Measurements from ENCODE around the gene HEPACAM. TPM values are rescaled to one million over a fixed set of nuclear protein-coding genes. Genes with fewer than 3 reads are reported as not detected.

HEPACAM gene
- total RNA-seq, 1 experiment from 2014 or later = not detected

Other genes with a start within 250 kb of the HEPACAM start
- gene NRGN, start 196.1 kb downstream of the HEPACAM start, total RNA-seq (2014; rRNA removed; shearing (Covaris generic)) = 0.87 TPM in 1 of 2 replicates, not detected in the other
- gene VSIG2, start 183.8 kb downstream of the HEPACAM start, total RNA-seq (2014; rRNA removed; shearing (Covaris generic)) = not detected in 2 replicates
- gene ESAM, start 173.8 kb downstream of the HEPACAM start, total RNA-seq (2014; rRNA removed; shearing (Covaris generic)) = not detected in 2 replicates
- 6.7 and 7.8 TPM in 2 replicates for gene MSANTD2, start 135.6 kb downstream of the HEPACAM start, total RNA-seq (2014; rRNA removed; shearing (Covaris generic))
- gene ROBO3, start 70.6 kb downstream of the HEPACAM start, total RNA-seq (2014; rRNA removed; shearing (Covaris generic)) = 3.0 and 3.2 TPM in 2 replicates
- not detected in 2 replicates for gene ROBO4, start 38.2 kb downstream of the HEPACAM start, total RNA-seq (2014; rRNA removed; shearing (Covaris generic))
- gene HEPN1, start 16.8 kb downstream of the HEPACAM start, total RNA-seq (2014; rRNA removed; shearing (Covaris generic)) = not detected in 2 replicates
- 1.2 and 1.7 TPM in 2 replicates for gene CCDC15, start 18.2 kb upstream of the HEPACAM start, total RNA-seq (2014; rRNA removed; shearing (Covaris generic))
- gene SLC37A2, start 127.3 kb upstream of the HEPACAM start, total RNA-seq (2014; rRNA removed; shearing (Covaris generic)) = 184 TPM in 2 replicates
- gene TMEM218, start 175.6 kb upstream of the HEPACAM start, total RNA-seq (2014; rRNA removed; shearing (Covaris generic)) = 26.9 and 33.8 TPM in 2 replicates
- 1.4 and 1.6 TPM in 2 replicates for gene PKNOX2, start 228.7 kb upstream of the HEPACAM start, total RNA-seq (2014; rRNA removed; shearing (Covaris generic))

All from SK-MEL-5 (cell line).